Nephron progenitor cell (in vitro differentiated cells): Measurements from ENCODE around the gene GCNT1.

Source experiments
- DNase-seq: peaks from one replicate; pipeline ENCODE4 v3.0.0; 2021
- H3K27ac Mint-ChIP-seq: 2 replicates; pipeline ENCODE4 v1.8.0; 2021; ENCODE audit warnings: mild to moderate bottlenecking, moderate library complexity, mixed read lengths
- H3K27me3 Mint-ChIP-seq: 2 replicates; pipeline ENCODE4 v1.8.0; 2021; ENCODE audit warnings: mild to moderate bottlenecking, low read depth, mixed read lengths; ENCODE audit not compliant: poor library complexity
- H3K36me3 Mint-ChIP-seq: 2 replicates; pipeline ENCODE4 v1.8.0; 2021; ENCODE audit warnings: low read depth, mixed read lengths
- H3K4me1 Mint-ChIP-seq: 2 replicates; pipeline ENCODE4 v1.8.0; 2021; ENCODE audit warnings: mixed read lengths
- H3K4me3 Mint-ChIP-seq: 2 replicates; pipeline ENCODE4 v1.8.0; 2021; ENCODE audit warnings: mild to moderate bottlenecking, moderate library complexity, mixed read lengths
- H3K9me3 Mint-ChIP-seq: 2 replicates; pipeline ENCODE4 v1.8.0; 2021; ENCODE audit warnings: mild to moderate bottlenecking, moderate library complexity, mixed read lengths
- TF ChIP-seq, protein P1 (sequence below): fragments of 200-600 bp; sonication (generic); IDR thresholded peaks from 2 replicates; pipeline ENCODE4 v1.5.0; 2021; ENCODE audit warnings: antibody characterized with exemption

Gene GCNT1

DNA sequence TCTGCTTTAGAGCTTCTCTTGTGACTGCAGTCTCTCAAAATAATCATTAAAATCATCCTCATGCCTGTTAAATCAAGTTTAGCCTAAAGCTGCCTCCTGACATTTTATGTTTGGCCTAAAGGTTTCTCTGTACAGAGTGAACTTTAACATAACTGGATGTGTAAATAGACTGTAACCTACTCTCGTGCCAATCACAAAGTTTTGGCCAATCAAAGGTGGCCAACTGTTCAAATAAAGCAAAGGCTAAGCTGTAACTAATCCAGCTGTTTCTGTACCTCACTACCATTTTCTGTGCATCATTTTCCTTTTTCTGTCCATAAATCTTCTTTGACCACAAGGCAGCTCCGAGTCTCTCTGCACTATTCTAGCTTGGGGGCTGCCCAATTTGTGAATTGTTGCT lies 86.2 kb downstream of the GCNT1 start:
- H3K4me1 Mint-ChIP-seq, result peaks cover 9% of the 10 kb centered on the region
- no peak overlapping the region for H3K4me3 Mint-ChIP-seq
- H3K36me3 Mint-ChIP-seq, result no peaks in the 10 kb centered on the region
- H3K27me3 Mint-ChIP-seq, result peaks cover 3% of the 10 kb centered on the region
- H3K27ac Mint-ChIP-seq, result no peak overlapping the region
- no peak for DNase-seq
- TF ChIP-seq, protein P1, sequence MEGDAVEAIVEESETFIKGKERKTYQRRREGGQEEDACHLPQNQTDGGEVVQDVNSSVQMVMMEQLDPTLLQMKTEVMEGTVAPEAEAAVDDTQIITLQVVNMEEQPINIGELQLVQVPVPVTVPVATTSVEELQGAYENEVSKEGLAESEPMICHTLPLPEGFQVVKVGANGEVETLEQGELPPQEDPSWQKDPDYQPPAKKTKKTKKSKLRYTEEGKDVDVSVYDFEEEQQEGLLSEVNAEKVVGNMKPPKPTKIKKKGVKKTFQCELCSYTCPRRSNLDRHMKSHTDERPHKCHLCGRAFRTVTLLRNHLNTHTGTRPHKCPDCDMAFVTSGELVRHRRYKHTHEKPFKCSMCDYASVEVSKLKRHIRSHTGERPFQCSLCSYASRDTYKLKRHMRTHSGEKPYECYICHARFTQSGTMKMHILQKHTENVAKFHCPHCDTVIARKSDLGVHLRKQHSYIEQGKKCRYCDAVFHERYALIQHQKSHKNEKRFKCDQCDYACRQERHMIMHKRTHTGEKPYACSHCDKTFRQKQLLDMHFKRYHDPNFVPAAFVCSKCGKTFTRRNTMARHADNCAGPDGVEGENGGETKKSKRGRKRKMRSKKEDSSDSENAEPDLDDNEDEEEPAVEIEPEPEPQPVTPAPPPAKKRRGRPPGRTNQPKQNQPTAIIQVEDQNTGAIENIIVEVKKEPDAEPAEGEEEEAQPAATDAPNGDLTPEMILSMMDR, result no peak
- H3K9me3 Mint-ChIP-seq, result peaks cover 14% of the 10 kb centered on the region

DNA sequence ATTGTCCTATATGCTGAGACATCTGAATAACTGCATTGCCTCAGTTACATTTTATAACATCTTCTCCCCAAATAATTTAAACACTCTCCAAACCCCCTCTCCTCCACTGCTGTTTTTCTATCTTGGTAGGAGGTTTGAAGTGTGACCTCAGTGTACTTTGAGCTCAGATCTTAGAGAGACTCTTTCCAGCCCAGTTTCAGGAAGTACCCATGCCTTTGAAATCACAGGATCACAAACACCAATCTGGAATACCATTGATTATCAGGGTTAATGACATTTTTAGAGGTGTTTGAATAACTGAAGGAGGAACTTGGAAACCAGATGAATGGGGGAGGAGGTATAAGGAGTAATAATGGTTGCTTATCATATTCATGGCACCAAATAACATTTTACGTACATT lies 93.2 kb downstream of the GCNT1 start:
- H3K27ac Mint-ChIP-seq, result no peak overlapping the region

DNA sequence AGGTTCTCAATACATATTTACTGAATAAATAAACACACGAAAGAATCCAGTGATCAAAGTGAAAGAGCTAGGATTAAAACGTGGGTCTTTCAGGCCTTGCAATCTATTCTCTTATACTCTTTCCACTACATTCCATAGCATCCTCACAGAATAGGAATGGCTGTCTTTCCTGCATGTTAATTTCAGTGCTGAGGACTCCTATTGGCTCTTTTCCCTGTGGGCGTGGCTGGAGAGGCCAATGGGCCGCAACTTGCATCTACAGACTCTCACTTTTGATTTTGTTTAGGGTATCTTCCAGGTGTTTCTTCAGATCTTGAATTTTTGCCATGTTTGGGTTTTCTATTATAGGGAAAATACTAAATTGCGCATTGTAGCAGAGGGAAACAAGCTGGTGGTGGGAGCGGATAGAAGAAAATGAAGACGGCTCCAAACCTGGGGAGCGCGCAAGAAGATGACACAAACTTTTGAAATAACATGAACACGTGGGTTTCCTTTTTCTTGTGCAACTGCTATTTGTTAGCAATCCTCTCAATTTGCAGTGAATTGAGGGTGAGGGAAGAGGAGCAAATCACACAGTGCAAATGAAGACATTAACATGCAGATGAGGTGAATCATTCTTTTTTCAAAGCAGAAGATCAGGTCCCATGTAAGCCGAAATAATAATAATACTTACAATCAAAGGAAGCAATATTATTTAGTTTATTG lies 93.9 kb downstream of the GCNT1 start:
- DNase-seq, result no peak
- H3K36me3 Mint-ChIP-seq, result no peaks in the 10 kb centered on the region

More for the DNA sequence above, 93.2 kb downstream of the GCNT1 start:
- peaks cover 27% of the 10 kb centered on the region for H3K4me1 Mint-ChIP-seq
- H3K27me3 Mint-ChIP-seq, result peaks cover 3% of the 10 kb centered on the region
- no peak overlapping the region for H3K4me3 Mint-ChIP-seq
- TF ChIP-seq, protein P1, result no peak
- no peaks in the 10 kb centered on the region for H3K36me3 Mint-ChIP-seq
- H3K9me3 Mint-ChIP-seq, result no peaks in the 10 kb centered on the region
- DNase-seq, result no peak

DNA sequence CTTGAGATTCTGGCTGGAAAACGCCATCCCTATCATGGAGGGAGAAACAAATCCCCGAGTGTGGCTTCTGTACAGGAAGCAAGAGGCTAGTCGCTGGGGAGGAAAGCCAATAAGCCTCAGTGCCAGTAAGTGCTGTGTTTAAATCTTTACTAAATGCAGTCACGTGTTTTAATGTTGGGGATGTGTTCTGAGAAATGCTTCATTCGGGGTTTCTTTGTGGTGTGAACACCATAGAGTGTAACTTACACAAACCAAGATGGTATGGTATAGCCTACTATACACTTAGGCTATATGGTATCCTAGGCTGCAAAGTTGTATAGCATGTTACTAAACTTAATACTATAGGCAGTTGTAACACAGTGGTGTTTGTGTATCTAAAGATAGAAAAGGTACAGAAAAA lies 94.7 kb downstream of the GCNT1 start:
- no peak for DNase-seq
- no peak overlapping the region for H3K4me3 Mint-ChIP-seq
- H3K4me1 Mint-ChIP-seq, result peaks cover 27% of the 10 kb centered on the region
- H3K36me3 Mint-ChIP-seq, result no peaks in the 10 kb centered on the region
- no peak overlapping the region for H3K27ac Mint-ChIP-seq
- TF ChIP-seq, protein P1, result no peak
- no peaks in the 10 kb centered on the region for H3K9me3 Mint-ChIP-seq
- no peaks in the 10 kb centered on the region for H3K27me3 Mint-ChIP-seq

More for the DNA sequence above, 93.9 kb downstream of the GCNT1 start:
- Mint-ChIP-seq H3K4me3 (no peak overlapping the region), H3K9me3 (no peaks in the 10 kb centered on the region), H3K27ac (no peak overlapping the region), H3K4me1 (peaks cover 27% of the 10 kb centered on the region), H3K27me3 (no peaks in the 10 kb centered on the region)
- TF ChIP-seq, protein P1, result no peak
